Fibroblast of lung (primary cell): ENCODE results near the gene FNTB.

Source experiments
- EZH2 ChIP-seq: IDR thresholded peaks from 2 replicates; pipeline ENCODE4 v1.5.1; 2012; ENCODE audit warnings: low read length, control low read depth, mild to moderate bottlenecking; ENCODE audit errors: missing control alignments
- TF ChIP-seq, protein P1 (sequence below), 2 donors: IDR thresholded peaks in 1 of 2; conservative IDR thresholded peaks in 1 of 2; 1 replicate in 1 of 2; 2 replicates in 1 of 2; pipeline ENCODE4 v1.5.1; 2011 to 2012; ENCODE audit warnings: low read length in 2 of 2, control low read depth in 1 of 2, inconsistent platforms in 1 of 2, low read depth in 1 of 2, mild to moderate bottlenecking in 1 of 2

DNA sequence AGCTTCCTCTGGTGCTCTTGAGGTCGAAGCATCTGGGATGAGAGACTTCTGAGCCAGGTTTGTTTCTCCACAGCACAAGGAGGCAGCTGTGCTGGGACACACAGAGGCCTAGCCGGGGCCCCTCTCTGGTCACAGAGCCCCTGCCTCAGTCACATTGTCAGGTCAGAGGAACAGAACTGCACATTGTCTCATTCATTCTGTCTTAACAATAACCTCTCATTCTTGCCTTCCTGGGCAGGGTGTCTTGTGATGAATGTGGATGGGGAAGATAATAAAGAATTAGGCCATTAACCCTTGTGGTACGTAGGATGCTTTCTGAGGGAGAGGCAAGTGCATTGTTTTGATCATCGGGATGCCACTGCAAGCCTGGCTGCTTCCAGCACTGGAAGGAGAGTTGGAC is 29.8 kb downstream of the FNTB start:
- TF ChIP-seq, protein P1, sequence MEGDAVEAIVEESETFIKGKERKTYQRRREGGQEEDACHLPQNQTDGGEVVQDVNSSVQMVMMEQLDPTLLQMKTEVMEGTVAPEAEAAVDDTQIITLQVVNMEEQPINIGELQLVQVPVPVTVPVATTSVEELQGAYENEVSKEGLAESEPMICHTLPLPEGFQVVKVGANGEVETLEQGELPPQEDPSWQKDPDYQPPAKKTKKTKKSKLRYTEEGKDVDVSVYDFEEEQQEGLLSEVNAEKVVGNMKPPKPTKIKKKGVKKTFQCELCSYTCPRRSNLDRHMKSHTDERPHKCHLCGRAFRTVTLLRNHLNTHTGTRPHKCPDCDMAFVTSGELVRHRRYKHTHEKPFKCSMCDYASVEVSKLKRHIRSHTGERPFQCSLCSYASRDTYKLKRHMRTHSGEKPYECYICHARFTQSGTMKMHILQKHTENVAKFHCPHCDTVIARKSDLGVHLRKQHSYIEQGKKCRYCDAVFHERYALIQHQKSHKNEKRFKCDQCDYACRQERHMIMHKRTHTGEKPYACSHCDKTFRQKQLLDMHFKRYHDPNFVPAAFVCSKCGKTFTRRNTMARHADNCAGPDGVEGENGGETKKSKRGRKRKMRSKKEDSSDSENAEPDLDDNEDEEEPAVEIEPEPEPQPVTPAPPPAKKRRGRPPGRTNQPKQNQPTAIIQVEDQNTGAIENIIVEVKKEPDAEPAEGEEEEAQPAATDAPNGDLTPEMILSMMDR (conservative IDR thresholded peaks at IDR 0.05 in 1 of 2, IDR thresholded peaks at IDR 0.05 in 1 of 2; ENCODE audit: low read depth in 1 of 2, low read length in 2 of 2): no peak
- TF ChIP-seq EZH2: no peak
